Right lobe of liver (tissue), 4 donors: Measurements from ENCODE around the gene LRRC10.

Source experiments
- CTCF ChIP-seq, 4 donors: fragments of 200-600 bp in 3 of 4; fragments of 450-650 bp in 1 of 4; IDR thresholded peaks; one replicate each; pipeline versions ENCODE4 v1.5.1 to v1.8.0; 2016 to 2022; ENCODE audit warnings: antibody characterized with exemption in 4 of 4, mild to moderate bottlenecking in 2 of 4
- POLR2A ChIP-seq: fragments of 450-650 bp; IDR thresholded peaks from one replicate; pipeline ENCODE4 v1.6.1; 2017; ENCODE audit warnings: antibody characterized with exemption, mild to moderate bottlenecking
- donor health status: DM: no; HTN: no; CAD: no.
- donor health status: DM: no; HTN: no; CAD: no.
- donor health status: DM: no; HTN: yes; CAD: no.

GRCh38 chr12:69595689-69596088, 15.0 kb downstream of the LRRC10 start:
- TF ChIP-seq CTCF (IDR thresholded peaks at IDR 0.05) (no peak), POLR2A (no peak)
